Coronary artery (tissue), 2 donors: Measurements from ENCODE around the gene SLC43A2.

Experiments used
- DNase-seq: peaks from one replicate; pipeline ENCODE4 v3.0.0-alpha.2; 2017; ENCODE audit warnings: low spot score
- H3K27ac ChIP-seq, 2 donors: fragments of 200-600 bp; sonication (generic); one replicate each; pipeline ENCODE4 v1.5.1; 2016 to 2019
- H3K4me3 ChIP-seq: fragments of 200-600 bp; sonication (generic); 2 replicates; pipeline ENCODE4 v1.5.1; 2016; ENCODE audit warnings: mild to moderate bottlenecking, moderate library complexity
- TF ChIP-seq, protein P1 (sequence below): fragments of 200-600 bp; sonication (generic); IDR thresholded peaks from one replicate; pipeline ENCODE4 v1.5.1; 2019; ENCODE audit warnings: antibody characterized with exemption

The SLC43A2 gene

DNA sequence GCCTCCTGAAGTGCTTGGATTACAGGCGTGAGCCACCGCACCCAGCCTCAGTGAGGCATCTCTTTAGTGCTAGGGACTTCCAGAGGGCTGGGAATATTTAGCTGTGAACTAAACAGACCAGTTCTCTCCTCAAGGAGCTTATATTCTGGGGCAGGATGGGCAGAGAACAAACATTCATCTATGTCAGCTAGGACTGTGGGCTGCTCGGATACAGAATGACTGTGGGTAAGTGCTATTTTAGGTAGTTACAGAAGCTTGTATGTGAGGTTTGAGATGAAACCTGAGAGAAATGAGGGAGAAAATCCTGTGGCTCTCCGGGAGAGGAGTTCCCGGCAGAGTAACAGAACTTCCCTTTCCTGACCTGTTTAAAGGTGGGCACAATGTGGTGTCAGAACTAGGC is 106.0 kb downstream of the SLC43A2 start:
- TF ChIP-seq, protein P1, sequence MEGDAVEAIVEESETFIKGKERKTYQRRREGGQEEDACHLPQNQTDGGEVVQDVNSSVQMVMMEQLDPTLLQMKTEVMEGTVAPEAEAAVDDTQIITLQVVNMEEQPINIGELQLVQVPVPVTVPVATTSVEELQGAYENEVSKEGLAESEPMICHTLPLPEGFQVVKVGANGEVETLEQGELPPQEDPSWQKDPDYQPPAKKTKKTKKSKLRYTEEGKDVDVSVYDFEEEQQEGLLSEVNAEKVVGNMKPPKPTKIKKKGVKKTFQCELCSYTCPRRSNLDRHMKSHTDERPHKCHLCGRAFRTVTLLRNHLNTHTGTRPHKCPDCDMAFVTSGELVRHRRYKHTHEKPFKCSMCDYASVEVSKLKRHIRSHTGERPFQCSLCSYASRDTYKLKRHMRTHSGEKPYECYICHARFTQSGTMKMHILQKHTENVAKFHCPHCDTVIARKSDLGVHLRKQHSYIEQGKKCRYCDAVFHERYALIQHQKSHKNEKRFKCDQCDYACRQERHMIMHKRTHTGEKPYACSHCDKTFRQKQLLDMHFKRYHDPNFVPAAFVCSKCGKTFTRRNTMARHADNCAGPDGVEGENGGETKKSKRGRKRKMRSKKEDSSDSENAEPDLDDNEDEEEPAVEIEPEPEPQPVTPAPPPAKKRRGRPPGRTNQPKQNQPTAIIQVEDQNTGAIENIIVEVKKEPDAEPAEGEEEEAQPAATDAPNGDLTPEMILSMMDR = no peak
- H3K27ac ChIP-seq = no peak overlapping the region
- DNase-seq = no peak
- H3K4me3 ChIP-seq = no peak overlapping the region

DNA sequence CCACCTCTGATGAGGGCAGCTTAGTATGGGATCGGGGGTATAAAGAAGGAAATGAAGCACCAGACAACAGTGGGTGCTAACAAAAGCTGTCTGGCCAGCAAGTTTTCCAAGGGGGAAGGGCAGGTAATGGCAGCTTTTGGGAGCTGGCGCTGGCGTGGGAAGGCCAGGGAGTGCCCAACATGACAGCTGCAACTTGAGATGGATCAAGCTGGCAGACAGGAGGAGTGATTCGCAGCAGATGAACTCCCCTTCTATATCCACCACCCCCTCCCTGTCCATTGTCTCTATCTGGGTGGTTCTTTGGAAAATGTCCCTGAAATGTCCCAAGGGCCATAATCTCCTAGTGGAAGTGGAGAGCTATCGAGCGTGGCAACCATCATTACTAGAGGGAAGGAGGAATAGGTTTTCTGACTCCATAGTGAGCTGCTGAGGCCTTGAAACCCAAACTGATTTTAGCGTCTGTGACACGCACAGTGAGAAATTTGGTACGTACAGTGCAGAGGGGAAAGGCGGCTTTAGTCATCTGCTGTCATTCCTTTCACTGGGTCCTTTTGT is 107.5 kb downstream of the SLC43A2 start:
- no peak overlapping the region for H3K4me3 ChIP-seq
- TF ChIP-seq, protein P1 = no peak
- DNase-seq = no peak
- H3K27ac ChIP-seq = no peak overlapping the region

DNA sequence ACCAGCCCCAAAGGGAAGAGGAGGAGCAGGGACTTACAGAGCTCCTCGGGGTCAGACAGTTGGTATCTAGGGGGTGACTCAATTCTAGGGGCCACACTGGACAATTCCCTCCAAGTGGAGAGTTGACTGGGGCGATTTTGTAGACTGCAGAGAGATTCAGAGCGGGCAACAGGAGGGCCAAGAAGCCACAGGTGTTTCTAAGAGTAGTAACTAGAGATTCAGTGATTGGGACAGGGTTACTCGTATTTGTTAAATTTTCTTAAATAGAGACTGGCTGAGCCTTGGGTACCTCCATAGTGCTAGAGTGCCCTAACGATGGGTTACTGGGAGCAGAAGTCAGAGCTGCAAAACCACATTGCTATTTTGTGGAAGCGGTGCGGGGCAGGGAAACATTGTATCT is 109.0 kb downstream of the SLC43A2 start:
- TF ChIP-seq, protein P1 = no peak
- H3K4me3 ChIP-seq = no peak overlapping the region
- DNase-seq = no peak
- no peak overlapping the region for H3K27ac ChIP-seq
